ENCODE results near the gene DRAM2.
A peak's percentile ranks its signal among the peaks of the same experiment; 100 is the strongest.
"Not testable (repeated sequence)": the region's sequence is repeated elsewhere in the genome, so short reads cannot be mapped to it uniquely, and the experiment has no call there.

DRAM2 gene

GRCh38 chr1:111141245-111142220 is 1.6 kb upstream of the DRAM2 start:
- DNase-seq: peak; percentile 1

- DNase-seq: no peak
Measured at GRCh38 chr1:111140680-111140967, 731 bp upstream of the DRAM2 start.

DNA sequence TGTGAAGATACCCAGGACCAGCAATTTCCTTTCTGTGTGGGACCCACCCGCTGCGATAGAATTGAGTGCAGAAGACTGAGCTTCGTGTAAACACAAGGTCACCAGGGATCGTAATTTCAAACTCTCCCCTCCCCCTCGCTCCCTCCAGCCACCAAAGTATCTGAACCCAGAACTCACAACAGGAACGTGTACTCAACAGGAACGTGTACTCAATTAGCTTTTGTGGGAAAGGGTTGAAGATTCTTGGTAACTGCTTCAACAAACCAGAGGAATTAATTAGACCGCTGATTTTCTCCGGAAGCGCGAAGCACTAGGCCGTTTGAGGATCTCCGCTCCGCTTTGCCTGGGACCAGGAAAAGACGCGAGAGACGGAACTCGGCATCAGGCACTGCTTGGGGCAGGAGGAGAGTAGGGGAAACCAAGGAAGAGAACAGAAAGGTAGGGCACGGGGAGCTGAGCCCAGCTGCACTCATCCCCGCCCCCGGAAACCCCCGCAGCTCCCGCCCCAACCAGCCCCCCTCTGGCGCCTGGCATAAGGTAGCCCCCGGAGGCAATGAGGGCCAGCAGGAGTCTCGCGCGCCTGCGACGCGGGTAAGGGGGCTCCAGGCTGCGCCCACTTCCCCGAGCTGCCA is 453 bp downstream of the DRAM2 start:
- peak; percentile 80 for DNase-seq

DNA sequence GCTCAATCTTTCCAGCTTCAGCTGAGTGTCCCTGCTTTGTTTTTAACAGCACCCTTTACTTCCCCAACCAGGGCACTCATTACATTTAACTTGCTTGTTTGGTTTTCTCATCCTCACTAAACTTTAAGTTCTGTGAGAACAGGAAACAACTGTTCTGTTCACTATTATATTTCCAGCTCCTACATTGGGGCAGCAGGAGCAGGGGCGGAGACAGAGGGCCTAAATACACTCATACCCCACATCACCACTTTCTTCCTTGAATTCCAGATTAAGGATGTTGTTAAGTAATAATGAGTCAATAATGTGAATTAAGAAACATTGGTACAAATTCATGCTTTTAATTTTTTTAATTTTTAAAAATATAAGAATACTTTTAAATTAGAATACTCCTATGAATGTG is 6.0 kb downstream of the DRAM2 start:
- no peak for DNase-seq

DNA sequence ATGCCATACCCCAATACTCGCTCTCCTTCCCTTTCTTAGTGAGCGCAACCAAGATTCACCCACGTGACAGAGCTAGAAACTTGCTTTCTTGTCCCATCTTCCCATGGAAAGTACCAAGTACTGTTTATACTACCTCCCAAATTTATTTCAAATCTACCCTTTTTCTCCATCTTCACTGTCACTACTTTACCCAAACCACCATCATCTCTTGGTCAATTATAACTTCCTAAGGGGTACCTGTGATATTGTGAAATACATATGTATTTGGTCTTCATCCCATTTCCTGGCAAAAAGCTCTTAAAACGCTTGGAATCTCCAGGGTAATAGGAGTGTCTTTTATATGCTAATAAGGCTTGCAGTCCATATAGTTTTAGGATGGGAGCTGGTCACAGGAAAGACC is 8.2 kb downstream of the DRAM2 start:
- DNase-seq: no peak

- no peak for DNase-seq
Measured at GRCh38 chr1:111129376-111129775, 10.5 kb downstream of the DRAM2 start.

DNA sequence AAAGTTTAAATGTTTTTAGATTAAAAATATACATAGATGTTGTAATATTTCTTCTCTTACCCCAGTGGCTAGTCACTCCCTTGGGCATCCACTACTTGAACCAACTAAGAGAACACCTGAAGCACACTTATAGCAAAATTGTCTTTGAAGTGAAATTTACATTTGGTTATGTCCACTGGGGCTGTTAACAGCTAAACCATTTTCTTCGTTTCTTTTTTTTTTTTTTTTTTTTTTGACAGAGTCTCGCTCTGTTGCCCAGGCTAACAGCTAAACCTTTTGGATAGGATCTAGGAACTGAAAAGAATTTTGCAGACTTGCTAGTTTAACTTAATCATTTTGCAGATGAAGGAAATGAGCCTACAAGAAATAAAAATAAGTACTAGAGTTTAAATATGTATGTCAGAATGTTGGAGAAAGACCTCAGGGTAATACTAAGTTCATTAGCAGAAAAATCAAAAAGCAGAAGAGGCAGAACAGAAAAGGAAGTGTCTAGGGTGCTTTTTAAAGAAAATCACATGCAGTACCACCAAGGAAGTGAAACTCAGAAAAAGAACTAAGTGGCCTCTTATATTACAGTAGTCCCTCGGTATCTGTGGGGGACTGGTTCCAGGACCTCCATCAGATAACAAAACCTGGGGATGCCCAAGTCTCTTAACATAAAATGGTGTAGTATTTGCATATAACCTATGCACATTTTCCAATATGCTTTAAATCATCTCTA is 11.8 kb downstream of the DRAM2 start:
- no peak for DNase-seq

GRCh38 chr1:111126354-111126753 is 13.5 kb downstream of the DRAM2 start:
- DNase-seq: no peak

DNA sequence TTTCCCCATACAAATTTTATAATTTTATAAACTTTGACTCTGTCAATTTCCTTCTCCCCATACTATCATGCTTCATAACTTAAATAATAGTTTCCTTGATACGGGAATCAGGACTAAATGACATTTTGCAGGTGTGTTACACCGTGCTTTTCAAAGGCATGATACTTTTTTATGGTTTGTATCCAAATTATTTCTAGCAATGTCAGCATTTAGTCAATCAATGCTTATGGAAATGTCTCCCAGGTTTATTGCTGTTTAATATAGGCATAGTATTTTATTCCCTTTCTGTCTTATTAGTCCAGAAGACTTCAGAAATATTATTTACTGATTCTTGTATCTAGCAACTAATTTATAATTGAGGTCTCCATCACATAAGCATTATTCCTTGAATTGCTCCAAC is 23.4 kb downstream of the DRAM2 start:
- no peak for DNase-seq

DNA sequence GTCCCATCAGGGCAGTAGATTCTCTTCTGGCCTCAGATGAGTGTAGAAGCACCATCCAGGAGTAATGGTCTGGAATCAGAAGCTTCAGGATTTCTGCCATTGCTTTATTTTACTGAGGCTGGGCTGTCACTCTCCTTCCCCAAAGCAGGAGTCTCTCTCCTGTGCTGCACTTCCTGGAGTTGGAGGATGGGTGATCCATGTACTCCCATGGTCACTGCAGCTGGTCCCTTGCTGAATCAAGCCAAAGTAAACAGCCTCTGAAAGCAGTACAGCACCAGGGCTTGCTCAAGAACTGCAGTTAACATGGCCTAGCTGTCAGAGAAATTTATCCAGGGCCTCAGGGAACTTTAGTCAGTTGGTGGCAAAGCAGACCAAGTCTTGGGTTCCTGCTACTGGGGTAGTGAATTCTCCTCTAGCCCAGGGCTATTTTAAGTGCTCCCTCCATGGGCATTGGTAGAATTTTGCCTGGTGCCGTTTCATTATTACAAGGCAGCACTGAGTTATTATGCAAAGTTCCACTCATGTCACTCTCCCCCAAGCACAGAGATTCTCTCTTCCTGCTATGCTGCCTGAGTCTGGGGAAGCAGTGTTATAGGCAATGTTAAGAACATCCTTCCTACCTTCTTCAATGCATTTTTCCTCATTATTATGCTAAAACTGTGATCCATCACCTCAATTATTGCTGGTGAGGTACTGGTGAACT is 29.5 kb downstream of the DRAM2 start:
- no peak for DNase-seq

- no peak for DNase-seq
Measured at GRCh38 chr1:111104981-111105380, 34.9 kb downstream of the DRAM2 start.

DNA sequence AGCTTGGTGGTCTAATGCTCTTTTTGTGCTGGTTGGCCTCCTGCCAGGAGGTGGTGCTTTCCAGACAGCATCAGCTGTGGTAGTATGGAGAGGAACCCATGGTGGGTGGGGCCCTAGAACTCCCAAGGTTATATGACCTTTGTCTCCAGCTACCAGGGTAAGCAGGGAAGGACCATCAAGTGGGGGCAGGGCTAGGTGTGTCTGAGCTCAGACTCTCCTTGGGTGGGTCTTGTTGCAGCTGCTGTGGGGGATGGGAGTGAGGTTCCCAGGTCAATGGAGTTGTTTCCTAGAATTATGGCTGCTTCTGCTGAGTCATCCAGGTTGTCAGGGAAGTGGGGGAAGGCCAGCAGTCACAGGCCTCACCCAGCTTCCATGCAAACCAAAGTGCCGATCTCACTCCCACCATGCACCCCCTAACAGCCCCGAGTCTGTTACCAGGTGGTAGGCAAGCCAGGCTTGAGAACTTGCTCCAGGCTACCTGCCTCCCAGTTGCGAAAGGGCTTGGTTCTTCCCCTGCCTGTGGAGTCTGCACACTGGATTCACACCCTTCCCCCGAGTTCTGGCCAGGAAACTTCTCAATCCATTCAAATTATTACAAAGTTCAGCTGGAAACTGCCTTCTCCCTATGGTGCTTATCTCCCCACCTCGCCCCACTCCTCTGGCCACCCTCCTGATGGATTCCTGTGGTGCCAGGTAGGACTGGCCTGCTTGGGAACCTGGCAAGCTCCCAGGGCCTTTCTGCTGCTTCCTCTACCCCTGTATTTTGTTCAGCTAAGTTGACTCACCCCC is 37.8 kb downstream of the DRAM2 start:
- no peak for DNase-seq

DNA sequence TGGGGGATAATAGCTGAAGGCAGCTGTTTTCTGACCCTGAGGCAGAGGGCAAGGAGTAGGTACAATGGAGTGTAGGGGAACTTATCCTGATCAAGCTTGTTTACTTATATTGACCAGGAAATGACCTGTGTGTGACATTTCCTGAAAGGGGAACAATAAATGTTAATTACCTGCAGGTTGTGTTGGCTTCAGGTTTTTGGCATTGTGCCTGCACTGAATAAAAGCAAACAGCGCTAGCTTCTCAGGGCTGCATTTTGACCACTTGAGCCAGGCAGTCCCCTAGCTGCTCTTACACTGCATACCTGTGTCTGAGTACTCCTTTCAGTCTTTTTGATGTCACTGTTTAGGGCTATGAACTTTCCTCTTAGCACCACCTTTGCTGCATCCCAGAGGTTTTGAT is 40.6 kb downstream of the DRAM2 start:
- peak; percentile 7 for DNase-seq

- DNase-seq: no peak
Measured at GRCh38 chr1:111097356-111098099, 42.4 kb downstream of the DRAM2 start.

GRCh38 chr1:111095421-111095820 is 44.5 kb downstream of the DRAM2 start:
- DNase-seq: not testable (repeated sequence)

DNA sequence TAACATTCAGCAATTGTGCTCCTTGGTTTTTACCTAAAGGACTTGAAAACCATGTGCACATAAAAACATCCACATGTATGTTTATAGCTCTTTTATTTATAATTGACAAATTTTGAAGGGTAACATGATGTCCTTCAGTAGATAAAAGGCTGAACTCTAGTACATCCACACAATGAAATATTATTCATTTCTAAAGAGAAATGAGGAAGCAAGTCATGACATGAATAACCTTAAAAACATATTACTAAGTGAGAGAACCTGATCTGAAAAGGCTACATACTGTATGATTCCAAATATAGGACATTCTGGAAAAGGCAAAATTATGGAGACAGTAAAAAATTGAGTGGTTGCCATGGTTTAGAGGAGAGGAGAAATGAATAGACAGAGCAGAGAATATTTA is 50.3 kb downstream of the DRAM2 start:
- no peak for DNase-seq

GRCh38 chr1:111085676-111086075 is 54.2 kb downstream of the DRAM2 start:
- DNase-seq: no peak

GRCh38 chr1:111084999-111085398 is 54.9 kb downstream of the DRAM2 start:
- DNase-seq: no peak

DNA sequence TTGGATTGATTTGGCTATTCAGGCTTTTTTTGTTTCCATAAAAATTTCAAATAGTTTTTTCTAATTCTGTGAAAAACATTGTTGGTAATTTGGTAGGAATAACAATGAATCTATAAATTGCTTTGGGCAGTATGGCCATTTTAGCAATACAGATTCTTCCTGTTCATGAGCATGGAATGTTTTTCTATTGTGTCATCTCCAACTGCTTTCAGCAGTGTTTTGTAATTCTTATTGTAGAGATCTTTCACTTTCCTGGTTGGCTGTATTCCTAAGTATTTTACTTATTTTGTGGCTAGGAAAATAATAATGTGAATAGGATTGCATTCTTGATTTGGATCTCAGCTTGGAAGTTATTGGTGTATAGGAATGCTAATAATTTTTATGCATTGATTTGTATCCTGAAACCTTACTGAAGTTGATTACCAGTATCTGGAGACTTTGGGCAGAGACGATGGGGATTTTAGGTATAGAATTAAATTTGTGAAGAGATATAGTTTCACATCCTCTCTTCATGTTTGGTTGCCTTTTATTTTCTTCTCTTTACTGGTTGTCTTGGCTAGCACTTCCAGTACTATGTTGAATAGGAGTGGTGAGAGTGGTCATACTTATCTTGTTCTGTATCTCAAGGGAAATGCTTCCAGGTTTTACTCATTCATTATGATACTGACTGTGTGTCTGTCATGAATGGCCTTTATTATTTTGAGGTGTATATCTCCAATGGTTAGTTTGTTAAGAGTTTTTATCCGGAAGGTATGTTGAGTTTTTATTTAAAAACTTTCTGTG is 57.3 kb downstream of the DRAM2 start:
- no peak for DNase-seq

- DNase-seq: not testable (repeated sequence)
Measured at GRCh38 chr1:111079329-111079728, 60.6 kb downstream of the DRAM2 start.

- not testable (repeated sequence) for DNase-seq
Measured at GRCh38 chr1:111077312-111077711, 62.6 kb downstream of the DRAM2 start.

Measured in NCI-H345 (cell line).